Activated T-helper 2 cell treated with anti-CD3 and anti-CD28 coated beads, Interferon-gamma antibody, Interleukin-2, Interleukin-4, amounts not matched to agents 10 μg/mL and 5 μg/mL and 100 μg/mL, durations not matched to agents 14 hours and 24 hours and 36 hours (primary cell): ENCODE measurements around the gene CDH16. TPM values are rescaled to one million over a fixed set of nuclear protein-coding genes. Genes with fewer than 3 reads are reported as not detected.

ENCODE experiments used
- DNase-seq: peaks from one replicate; pipeline ENCODE4 v3.0.0; 2021; ENCODE audit warnings: low spot score
- H3K27ac Mint-ChIP-seq: one replicate; pipeline ENCODE4 v1.8.0; 2021; ENCODE audit warnings: mixed read lengths
- H3K27me3 Mint-ChIP-seq: one replicate; pipeline ENCODE4 v1.8.0; 2021; ENCODE audit warnings: low read depth, mixed read lengths
- H3K36me3 Mint-ChIP-seq: one replicate; pipeline ENCODE4 v1.8.0; 2021; ENCODE audit warnings: low read depth, mixed read lengths
- H3K4me1 Mint-ChIP-seq: one replicate; pipeline ENCODE4 v1.8.0; 2021; ENCODE audit warnings: low read depth, mixed read lengths
- H3K4me3 Mint-ChIP-seq: one replicate; pipeline ENCODE4 v1.8.0; 2021; ENCODE audit warnings: low read depth, mild to moderate bottlenecking, moderate library complexity, mixed read lengths
- H3K9me3 Mint-ChIP-seq: one replicate; pipeline ENCODE4 v1.8.0; 2021; ENCODE audit warnings: mixed read lengths
- intact Hi-C: fragments of 100-400 bp; cut with micrococcal nuclease; formaldehyde crosslinking; loops from one replicate; pipeline ENCODE4 v1.15.1; 2023
- total RNA-seq: library from RNA; stranded (reverse); gene quantifications from 2 replicates; pipeline ENCODE4 v1.2.3, GENCODE V29; 2022

The CDH16 gene
- total RNA-seq, 1 donor from 2014 or later, result not detected

DNA sequence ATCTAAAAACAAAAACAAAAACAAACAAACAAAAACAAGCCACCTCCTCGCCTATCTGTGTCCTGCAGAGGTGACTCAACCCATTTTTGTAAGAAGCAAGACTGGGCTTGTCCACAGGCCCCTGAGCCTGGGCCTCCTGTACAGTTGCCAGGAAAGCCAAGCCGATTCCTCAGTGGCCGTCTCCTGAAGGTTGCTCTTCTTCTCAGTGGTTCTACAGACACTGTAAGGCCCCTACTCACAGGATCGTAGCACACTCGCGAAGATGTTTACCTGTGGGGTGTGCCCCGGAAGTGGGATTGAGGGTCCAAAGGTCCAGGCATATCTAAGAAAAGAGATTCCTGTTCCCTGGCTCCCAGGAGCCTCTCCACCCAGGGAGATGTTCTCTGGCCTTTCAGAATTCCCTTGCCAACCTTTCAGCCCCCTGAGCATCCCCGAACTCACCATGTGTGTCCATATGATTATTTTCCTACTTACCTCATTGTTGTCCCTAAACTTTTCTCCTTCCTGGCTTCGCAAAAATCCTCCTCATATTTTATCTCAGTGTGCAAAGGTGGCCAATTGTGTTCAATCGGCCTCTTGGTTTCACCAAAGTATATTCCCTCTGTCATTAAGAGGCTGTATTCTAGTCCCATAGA, 34.9 kb upstream of the CDH16 start:
- DNase-seq, result no peak
- Mint-ChIP-seq H3K9me3 (no peaks in the 10 kb centered on the region), H3K4me1 (peaks cover 13% of the 10 kb centered on the region), H3K27ac (no peak overlapping the region), H3K36me3 (no peaks in the 10 kb centered on the region), H3K4me3 (no peak overlapping the region), H3K27me3 (peaks cover 30% of the 10 kb centered on the region)
- intact Hi-C loops, result loop anchor here (2.0 kb wide), 2 partner anchors 61 to 231 kb away; no protein-coding TSS in a partner anchor

GRCh38 chr16:66952430-66953110, 33.9 kb upstream of the CDH16 start:
- H3K9me3 Mint-ChIP-seq, result no peaks in the 10 kb centered on the region
- no peaks in the 10 kb centered on the region for H3K36me3 Mint-ChIP-seq
- H3K4me1 Mint-ChIP-seq, result peaks cover 15% of the 10 kb centered on the region
- DNase-seq, result no peak
- intact Hi-C loops, result no loop called here
- no peak overlapping the region for H3K27ac Mint-ChIP-seq
- H3K27me3 Mint-ChIP-seq, result peaks cover 36% of the 10 kb centered on the region
- H3K4me3 Mint-ChIP-seq, result no peak overlapping the region

DNA sequence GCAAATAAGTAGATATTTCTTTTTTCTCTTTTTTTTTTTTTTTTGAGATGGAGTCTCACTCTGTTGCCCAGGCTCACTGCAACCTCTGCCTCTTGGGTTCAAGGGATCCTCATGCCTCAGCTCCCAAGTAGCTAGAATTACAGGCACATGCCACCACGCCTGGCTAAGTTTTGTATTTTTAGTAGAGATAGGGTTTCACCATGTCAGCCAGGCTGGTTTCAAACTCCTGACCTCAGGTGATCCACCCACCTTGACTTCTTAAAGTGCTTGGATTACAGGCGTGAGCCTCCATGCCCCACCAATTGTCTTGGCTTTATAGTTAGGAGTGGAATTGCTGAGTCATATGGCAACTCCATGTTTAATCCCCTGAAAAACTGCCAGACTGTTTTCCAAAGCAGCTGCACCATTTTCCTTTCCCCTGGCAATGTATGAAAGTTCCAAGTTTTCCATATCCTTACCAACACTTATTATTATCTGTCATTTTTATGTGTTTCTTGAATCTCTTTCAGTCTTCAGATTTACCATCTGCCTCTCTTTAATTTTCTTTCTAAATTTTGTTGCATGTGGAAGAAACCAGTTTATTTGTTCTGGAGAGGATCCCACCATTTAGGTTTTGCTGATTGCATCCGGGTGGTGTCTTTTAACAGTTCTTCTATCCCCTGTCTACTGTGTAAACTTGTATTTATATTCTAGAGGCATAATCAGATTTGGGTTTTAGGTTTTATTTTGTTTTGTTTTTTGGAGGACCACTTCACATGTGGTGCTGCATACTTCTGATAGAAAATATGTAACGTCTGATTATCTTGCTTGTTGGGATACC, 32.5 kb upstream of the CDH16 start:
- DNase-seq, result no peak
- no peak overlapping the region for H3K4me3 Mint-ChIP-seq
- intact Hi-C loops, result loop anchor here (2.0 kb wide), 1 partner anchor 204 kb away; no protein-coding TSS in a partner anchor
- H3K36me3 Mint-ChIP-seq, result no peaks in the 10 kb centered on the region
- H3K27ac Mint-ChIP-seq, result no peak overlapping the region
- no peaks in the 10 kb centered on the region for H3K9me3 Mint-ChIP-seq
- peaks cover 36% of the 10 kb centered on the region for H3K27me3 Mint-ChIP-seq
- H3K4me1 Mint-ChIP-seq, result peaks cover 20% of the 10 kb centered on the region

DNA sequence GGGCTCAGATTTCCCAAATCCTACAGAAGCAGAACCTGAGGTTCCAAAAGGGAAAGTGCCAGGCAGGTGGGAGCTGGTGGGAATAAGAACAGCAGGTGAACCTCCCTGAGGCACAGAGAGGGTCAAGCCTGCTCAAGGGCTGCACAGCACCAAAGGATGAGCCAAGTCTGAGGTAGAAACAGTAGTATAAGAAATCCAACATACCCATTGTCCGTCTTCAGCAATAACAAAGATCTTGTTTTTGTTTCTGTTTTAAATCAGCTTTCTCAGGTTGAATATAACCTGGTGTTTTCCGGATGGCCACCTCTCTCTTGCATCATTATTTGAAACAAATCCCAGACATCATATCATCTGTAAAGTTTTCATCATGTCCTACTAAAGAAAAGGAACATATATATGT, 31.8 kb upstream of the CDH16 start:
- Mint-ChIP-seq H3K27ac (no peak overlapping the region), H3K4me1 (peaks cover 20% of the 10 kb centered on the region), H3K4me3 (no peak overlapping the region), H3K36me3 (no peaks in the 10 kb centered on the region), H3K9me3 (no peaks in the 10 kb centered on the region), H3K27me3 (peaks cover 36% of the 10 kb centered on the region)
- intact Hi-C loops, result loop anchor here (2.0 kb wide), 1 partner anchor 204 kb away; no protein-coding TSS in a partner anchor
- DNase-seq, result no peak

- no peak for DNase-seq
- Mint-ChIP-seq H3K27ac (no peak overlapping the region), H3K27me3 (peaks cover 36% of the 10 kb centered on the region), H3K4me3 (no peak overlapping the region), H3K4me1 (peaks cover 20% of the 10 kb centered on the region), H3K9me3 (no peaks in the 10 kb centered on the region), H3K36me3 (no peaks in the 10 kb centered on the region)
- intact Hi-C loops, result loop anchor here (5.0 kb wide), 1 partner anchor 158 kb away; the partner anchor contains the start of gene PHAF1
Observed at GRCh38 chr16:66949472-66949871, 30.8 kb upstream of the CDH16 start.

DNA sequence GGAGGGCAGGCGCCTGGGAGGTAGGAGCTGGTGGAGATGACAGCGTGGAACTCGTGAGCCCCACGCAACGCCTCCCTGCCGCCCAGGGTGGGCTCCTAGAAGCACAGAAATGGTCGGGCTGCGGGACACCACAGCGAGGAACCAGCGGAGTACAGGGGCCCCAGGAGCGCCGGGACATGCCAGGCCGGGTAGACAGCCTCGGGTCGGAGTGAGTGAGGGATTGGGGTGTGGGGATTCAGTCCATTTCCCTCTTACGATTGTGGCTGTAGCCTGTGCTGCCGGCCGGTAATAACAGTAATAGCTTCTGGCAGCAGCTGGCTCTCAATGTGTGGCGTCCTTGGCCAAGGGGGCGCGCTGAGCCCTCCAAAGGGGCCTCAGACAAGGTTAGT, 30.1 kb upstream of the CDH16 start:
- no peak for DNase-seq
- no peak overlapping the region for H3K27ac Mint-ChIP-seq
- peaks cover 20% of the 10 kb centered on the region for H3K4me1 Mint-ChIP-seq
- no peak overlapping the region for H3K4me3 Mint-ChIP-seq
- intact Hi-C loops, result loop anchor here (5.0 kb wide), 1 partner anchor 158 kb away; the partner anchor contains the start of gene PHAF1
- no peaks in the 10 kb centered on the region for H3K9me3 Mint-ChIP-seq
- H3K27me3 Mint-ChIP-seq, result peaks cover 34% of the 10 kb centered on the region
- peaks cover 3% of the 10 kb centered on the region for H3K36me3 Mint-ChIP-seq

GRCh38 chr16:66948134-66948836, 29.6 kb upstream of the CDH16 start:
- intact Hi-C loops, result loop anchor here (5.0 kb wide), 1 partner anchor 159 kb away; the partner anchor contains the start of gene PHAF1
- no peak for DNase-seq
- peak overlapping the region; percentile 78 for H3K4me3 Mint-ChIP-seq
- H3K36me3 Mint-ChIP-seq, result peaks cover 6% of the 10 kb centered on the region
- H3K9me3 Mint-ChIP-seq, result no peaks in the 10 kb centered on the region
- no peak overlapping the region for H3K27ac Mint-ChIP-seq
- H3K27me3 Mint-ChIP-seq, result peaks cover 33% of the 10 kb centered on the region
- H3K4me1 Mint-ChIP-seq, result peaks cover 20% of the 10 kb centered on the region

- Mint-ChIP-seq H3K27me3 (peaks cover 33% of the 10 kb centered on the region), H3K9me3 (no peaks in the 10 kb centered on the region), H3K4me1 (peaks cover 20% of the 10 kb centered on the region), H3K36me3 (peaks cover 14% of the 10 kb centered on the region), H3K27ac (no peak overlapping the region), H3K4me3 (peak overlapping the region; percentile 78)
- DNase-seq, result peak; percentile 75
- intact Hi-C loops, result loop anchor here (2.0 to 5.0 kb wide), 2 partner anchors 160 to 237 kb away; partner anchors contain the start of gene PHAF1
Observed at GRCh38 chr16:66947302-66948065, 28.8 kb upstream of the CDH16 start.

DNA sequence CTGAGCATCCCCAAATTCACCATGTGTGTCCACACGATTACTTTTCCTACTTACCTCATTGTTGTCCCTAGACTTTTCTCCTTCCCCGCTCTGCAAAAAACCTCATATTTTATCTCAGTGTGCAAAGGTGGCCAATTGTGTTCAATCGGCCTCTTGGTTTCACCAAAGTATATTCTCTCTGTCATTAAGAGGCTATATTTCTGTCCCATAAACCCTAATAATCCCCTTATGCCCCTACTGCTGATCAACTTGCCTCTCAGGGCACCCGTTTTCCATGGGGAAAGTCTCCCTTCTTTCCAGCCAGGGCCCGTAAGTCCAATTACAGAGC, 28.3 kb upstream of the CDH16 start:
- Mint-ChIP-seq H3K4me3 (no peak overlapping the region), H3K27ac (no peak overlapping the region), H3K4me1 (peaks cover 20% of the 10 kb centered on the region), H3K27me3 (peaks cover 32% of the 10 kb centered on the region), H3K9me3 (no peaks in the 10 kb centered on the region), H3K36me3 (peaks cover 19% of the 10 kb centered on the region)
- DNase-seq, result no peak
- intact Hi-C loops, result loop anchor here (2.0 to 5.0 kb wide), 2 partner anchors 160 to 238 kb away; partner anchors contain the start of gene PHAF1

GRCh38 chr16:66946541-66946940, 27.9 kb upstream of the CDH16 start:
- peaks cover 23% of the 10 kb centered on the region for H3K36me3 Mint-ChIP-seq
- no peaks in the 10 kb centered on the region for H3K9me3 Mint-ChIP-seq
- H3K4me3 Mint-ChIP-seq, result no peak overlapping the region
- intact Hi-C loops, result loop anchor here (2.0 to 5.0 kb wide), 2 partner anchors 161 to 238 kb away; partner anchors contain the start of gene PHAF1
- no peak overlapping the region for H3K27ac Mint-ChIP-seq
- H3K27me3 Mint-ChIP-seq, result peaks cover 28% of the 10 kb centered on the region
- no peak for DNase-seq
- peaks cover 20% of the 10 kb centered on the region for H3K4me1 Mint-ChIP-seq

DNA sequence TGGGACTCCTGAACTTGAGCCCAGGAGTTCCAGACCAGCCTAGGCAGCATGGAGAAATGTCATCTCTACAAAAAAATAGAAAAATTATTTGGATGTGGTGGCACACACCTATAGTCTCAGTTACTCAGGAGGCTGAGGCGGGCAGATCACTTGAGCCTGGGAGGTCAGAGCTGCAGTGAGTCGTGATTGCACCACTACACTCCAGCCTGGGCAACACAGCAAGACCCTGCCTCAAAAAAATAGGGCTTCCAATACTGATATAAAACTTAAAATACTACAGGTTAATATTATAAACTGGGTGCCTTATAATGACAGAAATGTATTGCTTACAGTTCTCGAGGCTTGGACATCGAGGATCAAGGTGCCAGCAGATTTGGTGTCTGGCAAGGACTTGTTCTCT, 27.3 kb upstream of the CDH16 start:
- H3K27ac Mint-ChIP-seq, result no peak overlapping the region
- H3K4me3 Mint-ChIP-seq, result no peak overlapping the region
- H3K36me3 Mint-ChIP-seq, result peaks cover 29% of the 10 kb centered on the region
- peaks cover 20% of the 10 kb centered on the region for H3K4me1 Mint-ChIP-seq
- H3K9me3 Mint-ChIP-seq, result no peaks in the 10 kb centered on the region
- intact Hi-C loops, result loop anchor here (2.0 to 5.0 kb wide), 2 partner anchors 161 to 239 kb away; partner anchors contain the start of gene PHAF1
- H3K27me3 Mint-ChIP-seq, result peaks cover 24% of the 10 kb centered on the region
- no peak for DNase-seq
